GM12864 (cell line): ENCODE measurements around the gene TOMM22.

Experiments used
- DNase-seq: peaks from one replicate; pipeline ENCODE4 v3.0.0-alpha.2; 2011; ENCODE audit warnings: low read depth
- H3K4me3 ChIP-seq: 2 replicates; pipeline ENCODE4 v1.5.1; 2011; ENCODE audit warnings: mild to moderate bottlenecking, low read depth, low read length, control low read depth
- CTCF ChIP-seq: IDR thresholded peaks from 2 replicates; pipeline ENCODE4 v1.5.1; 2011; ENCODE audit warnings: low read depth, mild to moderate bottlenecking, moderate library complexity, low read length, control low read depth, inconsistent platforms; ENCODE audit errors: missing control alignments

The TOMM22 gene

GRCh38 chr22:38696606-38697424 lies 15.1 kb downstream of the TOMM22 start:
- DNase-seq: no peak
- H3K4me3 ChIP-seq: no peak overlapping the region
- TF ChIP-seq CTCF: no peak

- TF ChIP-seq CTCF: no peak
- no peak for DNase-seq
- no peak overlapping the region; the same call in 1 of the 2 replicates for H3K4me3 ChIP-seq
Measured at GRCh38 chr22:38697425-38698089, 15.8 kb downstream of the TOMM22 start.

GRCh38 chr22:38698407-38699094 lies 16.8 kb downstream of the TOMM22 start:
- peak overlapping the region; percentile 91; the same call in 1 of the 2 replicates for H3K4me3 ChIP-seq
- TF ChIP-seq CTCF: no peak

GRCh38 chr22:38699143-38699542 lies 17.4 kb downstream of the TOMM22 start:
- TF ChIP-seq CTCF: no peak
- no peak for DNase-seq
- peak overlapping the region; percentile 91 for H3K4me3 ChIP-seq

More at GRCh38 chr22:38698407-38699094, 16.8 kb downstream of the TOMM22 start:
- DNase-seq: no peak

- H3K4me3 ChIP-seq: peak overlapping the region; percentile 91
- no peak for DNase-seq
- TF ChIP-seq CTCF: no peak
Measured at GRCh38 chr22:38699784-38700183, 18.0 kb downstream of the TOMM22 start.

GRCh38 chr22:38700270-38700788 lies 18.6 kb downstream of the TOMM22 start:
- TF ChIP-seq CTCF: no peak
- H3K4me3 ChIP-seq: peak overlapping the region; percentile 91
- no peak for DNase-seq
